BE2C (cell line): ENCODE data around the gene LRTM2.

Experiments used
- DNase-seq: peaks from one replicate; pipeline ENCODE4 v3.0.0-alpha.2; 2020
- H3K27me3 ChIP-seq: fragments of 250-450 bp; sonication (Bioruptor Pico); 2 replicates; pipeline ENCODE4 v1.5.1; 2020; ENCODE audit warnings: mild to moderate bottlenecking
- H3K36me3 ChIP-seq: fragments of 250-450 bp; sonication (Bioruptor Pico); 2 replicates; pipeline ENCODE4 v1.5.1; 2020; ENCODE audit warnings: mild to moderate bottlenecking
- H3K4me1 ChIP-seq: fragments of 250-450 bp; sonication (Bioruptor Pico); 2 replicates; pipeline ENCODE4 v1.5.1; 2020
- H3K4me3 ChIP-seq: 2 replicates; pipeline ENCODE4 v1.5.1; 2011; ENCODE audit warnings: low read depth, low read length
- H3K9me3 ChIP-seq: fragments of 250-450 bp; sonication (Bioruptor Pico); 2 replicates; pipeline ENCODE4 v1.5.1; 2020
- TF ChIP-seq, protein P1 (sequence below): IDR thresholded peaks from 2 replicates; pipeline ENCODE4 v1.5.1; 2012; ENCODE audit warnings: mild to moderate bottlenecking, low read depth, low read length

Gene LRTM2

GRCh38 chr12:1825382-1826102 is 5.2 kb downstream of the LRTM2 start:
- DNase-seq: no peak
- H3K27me3 ChIP-seq: peaks cover 2% of the 10 kb centered on the region; the same call in 1 of the 2 replicates

GRCh38 chr12:1826401-1826800 is 6.0 kb downstream of the LRTM2 start:
- DNase-seq: no peak
- Histone ChIP-seq H3K27me3 (no peaks in the 10 kb centered on the region), H3K36me3 (no peaks in the 10 kb centered on the region), H3K4me3 (no peak overlapping the region), H3K9me3 (no peaks in the 10 kb centered on the region), H3K4me1 (no peaks in the 10 kb centered on the region)
- TF ChIP-seq, protein P1, sequence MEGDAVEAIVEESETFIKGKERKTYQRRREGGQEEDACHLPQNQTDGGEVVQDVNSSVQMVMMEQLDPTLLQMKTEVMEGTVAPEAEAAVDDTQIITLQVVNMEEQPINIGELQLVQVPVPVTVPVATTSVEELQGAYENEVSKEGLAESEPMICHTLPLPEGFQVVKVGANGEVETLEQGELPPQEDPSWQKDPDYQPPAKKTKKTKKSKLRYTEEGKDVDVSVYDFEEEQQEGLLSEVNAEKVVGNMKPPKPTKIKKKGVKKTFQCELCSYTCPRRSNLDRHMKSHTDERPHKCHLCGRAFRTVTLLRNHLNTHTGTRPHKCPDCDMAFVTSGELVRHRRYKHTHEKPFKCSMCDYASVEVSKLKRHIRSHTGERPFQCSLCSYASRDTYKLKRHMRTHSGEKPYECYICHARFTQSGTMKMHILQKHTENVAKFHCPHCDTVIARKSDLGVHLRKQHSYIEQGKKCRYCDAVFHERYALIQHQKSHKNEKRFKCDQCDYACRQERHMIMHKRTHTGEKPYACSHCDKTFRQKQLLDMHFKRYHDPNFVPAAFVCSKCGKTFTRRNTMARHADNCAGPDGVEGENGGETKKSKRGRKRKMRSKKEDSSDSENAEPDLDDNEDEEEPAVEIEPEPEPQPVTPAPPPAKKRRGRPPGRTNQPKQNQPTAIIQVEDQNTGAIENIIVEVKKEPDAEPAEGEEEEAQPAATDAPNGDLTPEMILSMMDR: no peak

More at GRCh38 chr12:1825382-1826102, 5.2 kb downstream of the LRTM2 start:
- Histone ChIP-seq H3K4me1 (peaks cover under 1% of the 10 kb centered on the region; the same call in 1 of the 2 replicates), H3K4me3 (no peak overlapping the region), H3K9me3 (no peaks in the 10 kb centered on the region), H3K36me3 (no peaks in the 10 kb centered on the region)
- TF ChIP-seq, protein P1: no peak

DNA sequence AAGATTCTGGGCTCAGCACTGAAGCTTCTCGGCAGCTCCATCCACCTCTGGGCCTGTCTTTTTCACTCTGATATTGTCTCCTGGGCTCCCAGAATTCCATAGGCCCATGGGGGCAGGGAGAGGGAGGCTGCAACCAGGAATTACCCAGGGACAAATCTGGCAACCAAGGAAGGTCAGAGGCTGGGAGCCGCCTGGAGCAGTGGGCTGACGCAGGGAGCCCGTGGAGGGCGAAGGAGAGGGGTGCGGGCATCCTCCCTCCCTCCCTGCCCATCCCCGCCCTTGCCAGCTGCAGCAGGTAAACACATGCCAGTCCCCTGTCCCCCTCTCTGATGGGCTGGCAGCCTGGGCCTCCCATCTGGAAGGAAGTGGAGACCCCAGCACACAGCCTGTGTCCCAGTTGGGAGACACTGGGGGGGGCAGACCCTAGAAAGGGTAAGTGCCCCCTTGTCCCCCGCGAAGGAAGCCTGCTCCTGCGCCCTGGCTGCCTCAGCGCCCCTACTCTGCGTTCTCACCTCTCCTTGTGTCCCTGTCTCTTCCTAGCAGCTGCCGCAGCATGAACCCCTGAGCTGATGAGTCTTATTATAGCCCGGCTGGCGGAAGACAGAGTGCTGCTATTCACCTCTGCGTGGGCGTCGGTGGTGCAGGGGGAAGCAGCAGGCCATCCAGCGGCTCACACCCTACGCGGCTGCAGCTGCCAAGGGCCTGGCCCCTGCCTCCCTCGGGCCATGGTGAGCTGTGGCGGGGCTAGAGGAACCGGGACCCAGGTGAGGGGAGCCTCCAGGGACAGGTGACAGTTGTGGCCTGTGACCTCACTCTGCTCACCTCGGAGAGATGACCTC is 6.7 kb downstream of the LRTM2 start:
- H3K36me3 ChIP-seq: no peaks in the 10 kb centered on the region
- H3K4me3 ChIP-seq: no peak overlapping the region
- no peaks in the 10 kb centered on the region for H3K27me3 ChIP-seq
- TF ChIP-seq, protein P1: no peak
- H3K9me3 ChIP-seq: no peaks in the 10 kb centered on the region
- H3K4me1 ChIP-seq: no peaks in the 10 kb centered on the region
- DNase-seq: no peak

DNA sequence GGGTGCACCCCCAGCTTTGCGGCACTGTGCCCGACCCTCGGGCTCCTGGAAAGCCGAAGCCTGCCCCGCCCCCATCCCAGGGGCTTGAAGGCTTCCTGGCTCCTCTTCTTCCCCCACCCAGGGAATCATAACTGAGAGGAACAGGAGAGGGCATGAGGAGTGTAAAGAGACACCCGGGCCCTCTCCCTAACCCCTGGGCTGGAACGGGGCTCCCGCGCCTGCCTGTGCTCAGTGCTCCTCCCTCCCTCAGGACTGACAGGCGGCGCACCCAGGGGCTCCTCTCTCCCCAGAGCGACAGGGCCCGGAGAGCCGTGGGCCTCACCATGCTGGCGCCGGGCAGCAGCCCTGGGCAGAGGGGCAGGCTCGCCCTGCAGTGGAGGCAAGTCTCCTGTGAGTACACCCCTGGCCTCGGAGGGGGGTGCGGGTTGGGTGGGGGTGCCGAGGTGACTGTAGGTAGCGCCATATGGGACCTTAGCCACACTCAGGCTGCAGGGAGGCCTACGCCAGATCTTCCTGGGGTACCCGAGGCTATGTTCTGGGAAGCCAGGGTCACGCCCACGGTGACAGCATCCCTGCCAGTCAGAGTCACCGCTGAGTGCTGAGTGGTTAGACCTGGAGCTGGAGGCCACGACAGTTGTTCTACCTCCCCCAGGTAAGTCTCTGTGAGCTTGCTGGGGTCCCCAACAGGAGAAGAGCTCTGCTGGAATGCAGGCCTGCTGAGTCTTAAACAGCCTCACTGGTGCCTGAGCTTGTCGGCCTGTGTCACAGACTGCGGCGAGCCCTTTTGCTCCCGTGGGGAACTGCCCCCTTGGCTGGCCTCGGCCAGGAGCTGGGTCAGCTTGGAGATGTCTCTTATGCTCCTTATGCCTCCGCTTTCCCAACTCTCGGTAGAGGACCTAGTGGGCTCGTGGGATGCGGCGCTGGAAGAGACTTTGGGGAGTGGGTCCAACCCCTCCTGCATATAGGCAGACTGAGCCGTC is 7.8 kb downstream of the LRTM2 start:
- H3K4me3 ChIP-seq: no peak overlapping the region
- TF ChIP-seq, protein P1: no peak
- no peaks in the 10 kb centered on the region for H3K36me3 ChIP-seq
- no peak for DNase-seq
- no peaks in the 10 kb centered on the region for H3K4me1 ChIP-seq
- no peaks in the 10 kb centered on the region for H3K27me3 ChIP-seq
- no peaks in the 10 kb centered on the region for H3K9me3 ChIP-seq

DNA sequence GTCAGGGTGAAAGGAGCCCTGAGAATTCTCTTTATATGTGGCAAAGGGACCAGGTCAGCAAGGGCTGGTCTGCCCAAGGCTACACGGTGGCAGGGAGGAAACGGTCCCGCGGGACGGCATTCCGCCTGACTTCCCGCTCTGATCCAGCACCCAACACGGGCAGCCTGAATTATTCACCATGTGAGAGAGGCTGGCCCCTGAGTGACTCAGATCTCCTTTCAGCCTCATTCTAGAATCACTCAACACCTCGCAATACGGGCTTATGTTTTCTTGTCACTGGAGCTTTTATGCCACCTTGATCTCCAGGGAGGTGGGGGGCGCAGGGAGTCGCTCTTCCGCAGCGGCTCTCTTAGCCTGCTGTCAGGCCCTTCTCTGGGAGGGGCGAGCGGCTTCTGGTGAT is 8.5 kb downstream of the LRTM2 start:
- no peaks in the 10 kb centered on the region for H3K27me3 ChIP-seq
- H3K36me3 ChIP-seq: no peaks in the 10 kb centered on the region
- H3K9me3 ChIP-seq: no peaks in the 10 kb centered on the region
- H3K4me3 ChIP-seq: no peak overlapping the region
- H3K4me1 ChIP-seq: no peaks in the 10 kb centered on the region
- TF ChIP-seq, protein P1: no peak
- DNase-seq: no peak
